ENCODE results near the gene DNMT1.
"Not testable (repeated sequence)": the region's sequence is repeated elsewhere in the genome, so short reads cannot be mapped to it uniquely, and the experiment has no call there.

Gene DNMT1

DNA sequence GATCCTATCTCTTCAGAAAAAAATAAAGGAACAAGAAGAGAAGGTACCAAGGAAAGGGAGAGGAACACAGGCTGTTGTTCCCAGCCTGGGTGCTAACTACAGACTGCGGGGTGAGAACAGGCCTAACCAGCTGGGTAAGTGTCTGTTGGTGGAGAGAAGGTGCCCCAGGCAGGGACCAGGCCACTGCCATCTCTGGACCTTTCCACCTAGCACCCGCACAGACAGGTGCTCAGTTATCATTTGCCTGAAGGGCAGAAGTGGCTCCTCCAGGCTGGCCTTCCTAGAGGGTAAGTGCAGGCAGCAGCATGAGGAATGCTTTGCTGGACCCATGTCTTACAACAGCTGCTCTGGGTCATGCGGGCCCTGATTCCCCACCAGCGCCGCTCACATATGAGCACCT is 10.1 kb downstream of the DNMT1 start:
- DNase-seq (ENCODE audit: low read depth in 2 of 2), result no peak

DNA sequence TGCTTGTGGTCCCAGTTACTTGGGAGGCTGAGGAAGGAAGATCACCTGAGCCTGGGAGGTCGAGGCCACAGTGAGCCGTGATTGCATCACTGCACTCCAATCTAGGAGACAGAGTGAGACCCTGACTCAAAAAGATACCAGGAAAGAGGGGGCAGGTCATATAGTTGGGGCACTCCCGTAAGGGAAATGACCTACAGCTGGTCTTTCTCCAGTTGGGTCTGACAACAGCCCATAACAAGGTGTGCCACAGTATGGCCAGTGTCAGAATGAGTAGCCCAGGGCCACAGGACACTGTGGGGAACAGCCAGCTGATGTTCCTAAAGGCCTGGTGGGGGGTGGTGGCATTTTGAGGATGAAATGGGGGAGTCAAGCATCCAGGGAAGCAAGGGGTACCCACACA is 10.8 kb downstream of the DNMT1 start:
- DNase-seq (ENCODE audit: low read depth in 2 of 2), result no peak

DNA sequence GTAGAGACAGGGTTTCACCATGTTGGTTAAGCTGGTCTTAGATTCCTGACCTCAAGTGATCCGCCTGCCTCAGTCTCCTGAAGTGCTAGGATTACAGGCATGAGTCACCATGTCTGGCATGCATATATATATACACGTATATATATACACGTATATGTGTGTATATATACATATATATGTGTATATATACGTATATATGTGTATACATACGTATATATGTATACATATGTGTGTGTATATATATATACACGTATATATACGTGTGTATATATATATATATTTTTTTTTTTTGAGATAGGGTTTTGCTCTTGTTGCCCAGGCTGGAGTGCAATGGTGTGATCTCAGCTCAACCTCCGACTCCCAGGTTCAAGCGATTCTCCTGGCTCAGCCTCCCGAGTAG is 11.9 kb downstream of the DNMT1 start:
- no peak for DNase-seq (ENCODE audit: low read depth in 2 of 2)

GRCh38 chr19:10182076-10182475 is 12.7 kb downstream of the DNMT1 start:
- no peak for DNase-seq (ENCODE audit: low read depth in 2 of 2)

- DNase-seq (ENCODE audit: low read depth in 2 of 2), result no peak
Measured at GRCh38 chr19:10180459-10180858, 14.3 kb downstream of the DNMT1 start.

DNA sequence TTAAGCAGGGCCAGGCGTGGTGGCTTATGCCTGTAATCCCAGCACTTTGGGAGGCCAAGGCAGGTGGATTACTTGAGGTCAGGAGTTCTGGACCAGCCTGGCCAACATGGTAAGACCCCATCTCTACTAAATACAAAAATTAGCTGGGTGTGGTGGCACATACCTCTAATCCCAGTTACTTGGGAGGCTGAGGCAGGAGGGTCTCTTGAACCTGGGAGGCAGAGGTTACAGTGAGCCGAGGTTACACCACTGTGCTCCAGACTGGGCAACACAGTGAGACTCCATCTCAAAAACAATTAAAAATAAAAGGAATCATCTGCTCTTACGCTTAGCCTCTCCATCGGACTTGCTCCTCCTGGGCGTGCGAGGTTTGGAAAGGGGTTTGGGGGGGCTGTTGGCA is 14.7 kb downstream of the DNMT1 start:
- not testable (repeated sequence) for DNase-seq (ENCODE audit: low read depth in 2 of 2)

DNA sequence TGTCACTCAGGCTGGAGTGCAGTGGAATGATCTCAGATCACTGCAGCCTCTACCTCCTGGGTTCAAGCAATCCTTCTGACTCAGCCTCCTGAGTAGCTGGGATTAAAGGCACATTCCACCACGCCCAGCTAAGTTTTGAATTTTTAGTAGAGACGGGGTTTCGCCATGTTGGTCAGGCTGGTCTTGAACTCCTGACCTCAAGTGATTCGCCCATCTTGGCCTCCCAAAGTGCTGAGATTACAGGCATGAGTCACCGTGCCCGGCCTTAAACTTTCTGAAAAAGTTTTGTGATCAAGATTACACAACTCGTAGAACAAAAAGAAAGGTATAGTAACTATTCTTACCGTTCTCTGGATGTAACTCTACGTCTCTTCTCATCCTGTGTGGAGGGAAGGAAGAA is 21.2 kb downstream of the DNMT1 start:
- DNase-seq (ENCODE audit: low read depth in 2 of 2), result no peak

GRCh38 chr19:10168386-10168948 is 26.3 kb downstream of the DNMT1 start:
- DNase-seq (ENCODE audit: low read depth in 2 of 2), result no peak

- no peak for DNase-seq (ENCODE audit: low read depth in 2 of 2)
Measured at GRCh38 chr19:10167459-10167858, 27.3 kb downstream of the DNMT1 start.

- not testable (repeated sequence) for DNase-seq (ENCODE audit: low read depth in 2 of 2)
Measured at GRCh38 chr19:10166501-10166900, 28.3 kb downstream of the DNMT1 start.

DNA sequence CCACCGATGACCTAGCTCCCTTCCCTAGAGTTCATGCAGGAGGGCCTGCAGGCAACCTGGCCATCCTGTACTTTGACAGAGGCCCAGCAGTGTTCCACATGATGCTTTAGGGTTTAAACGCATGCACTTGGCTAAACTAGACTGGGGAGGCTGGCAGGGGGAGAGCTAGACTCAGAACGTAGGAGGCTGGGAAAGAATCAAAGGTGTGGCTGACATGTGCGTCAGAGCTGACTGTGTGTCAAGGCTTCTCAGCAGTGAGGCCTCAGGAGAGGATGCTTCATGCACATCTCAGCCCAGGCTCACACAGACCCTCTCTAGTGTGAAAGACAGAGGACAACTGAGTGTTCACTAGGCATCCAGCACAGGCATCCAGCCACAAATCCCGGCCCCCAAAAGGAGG is 28.7 kb downstream of the DNMT1 start:
- no peak for DNase-seq (ENCODE audit: low read depth in 2 of 2)

GRCh38 chr19:10163536-10163935 is 31.2 kb downstream of the DNMT1 start:
- no peak for DNase-seq (ENCODE audit: low read depth in 2 of 2)

GRCh38 chr19:10159610-10160009 is 35.1 kb downstream of the DNMT1 start:
- no peak for DNase-seq (ENCODE audit: low read depth in 2 of 2)

GRCh38 chr19:10158485-10158884 is 36.3 kb downstream of the DNMT1 start:
- DNase-seq (ENCODE audit: low read depth in 2 of 2), result no peak

DNA sequence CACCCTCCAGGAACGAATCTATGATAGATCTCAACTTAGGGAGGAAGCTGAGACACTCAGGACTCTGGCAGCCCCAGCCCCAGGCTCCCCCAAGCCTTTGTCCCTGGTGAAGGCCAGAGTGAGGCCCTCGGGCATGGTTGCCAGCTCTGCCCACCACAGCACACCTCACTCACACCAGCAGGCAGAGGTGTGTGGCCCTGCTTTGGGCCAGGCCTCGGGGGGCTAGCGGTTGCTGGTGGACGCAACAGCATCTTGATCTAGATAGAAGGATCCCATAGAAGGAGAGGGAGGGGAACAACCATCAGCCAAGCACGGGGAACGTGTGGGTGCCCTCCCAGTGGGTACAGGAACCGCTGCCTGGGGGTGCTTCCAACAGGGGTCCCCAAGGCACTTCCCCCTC is 36.7 kb downstream of the DNMT1 start:
- no peak for DNase-seq (ENCODE audit: low read depth in 2 of 2)

DNA sequence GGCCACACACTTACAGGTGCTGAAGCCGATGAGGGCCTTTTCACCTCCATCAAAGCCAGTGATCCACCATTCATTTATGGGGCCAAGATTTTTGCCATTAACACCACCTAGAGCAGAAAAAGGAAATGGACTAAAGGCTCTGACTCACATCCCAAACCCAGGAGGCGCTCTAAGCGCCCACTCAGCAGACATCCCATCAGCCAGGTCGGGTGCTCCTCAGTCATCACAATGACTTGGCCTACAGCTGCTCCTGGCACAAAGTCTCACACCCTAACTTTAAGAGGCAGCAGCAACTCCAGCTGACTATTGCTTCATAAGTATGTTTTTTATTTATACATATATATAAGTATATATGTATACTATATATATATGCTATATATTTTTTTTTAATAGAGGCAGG is 38.9 kb downstream of the DNMT1 start:
- no peak for DNase-seq (ENCODE audit: low read depth in 2 of 2)

- DNase-seq (ENCODE audit: low read depth in 2 of 2), result no peak
Measured at GRCh38 chr19:10152100-10152499, 42.7 kb downstream of the DNMT1 start.

DNA sequence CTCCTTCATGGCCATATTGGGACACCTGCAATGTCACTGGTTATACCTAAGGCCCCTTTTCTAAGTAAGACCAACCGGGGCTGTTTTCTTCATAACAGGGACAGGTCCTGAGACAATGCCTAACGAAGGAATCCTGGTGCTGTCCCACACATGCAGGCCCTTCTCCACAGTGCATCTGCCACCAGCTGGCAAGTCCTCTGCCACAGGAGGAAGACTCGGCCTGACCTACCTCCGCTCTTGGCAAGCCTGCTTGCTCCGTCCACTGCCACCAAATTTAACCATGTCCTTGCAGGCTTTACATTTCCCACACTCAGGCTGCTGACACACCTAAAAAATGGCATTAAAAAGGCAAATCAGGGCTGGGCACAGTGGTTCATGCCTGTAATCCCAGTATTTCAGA is 43.2 kb downstream of the DNMT1 start:
- no peak for DNase-seq (ENCODE audit: low read depth in 2 of 2)

DNA sequence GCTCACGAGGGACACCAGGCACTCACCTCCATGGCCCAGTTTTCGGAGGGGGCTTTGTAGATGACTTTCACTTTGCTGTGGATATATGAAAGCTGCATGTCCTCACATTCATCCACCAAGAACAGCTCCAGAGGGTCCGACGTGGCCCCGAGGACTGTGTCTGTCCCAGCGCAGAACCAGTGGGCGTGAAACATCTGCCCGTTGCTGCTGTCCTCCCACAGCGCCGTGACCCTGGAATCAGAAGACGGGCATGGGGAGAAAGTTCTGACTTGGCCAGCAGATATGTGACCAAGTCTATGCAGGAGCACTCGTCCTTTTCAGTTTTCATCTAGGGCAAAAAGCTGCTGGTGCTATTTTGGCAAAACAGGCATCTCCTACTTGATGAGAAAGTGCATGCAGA is 45.3 kb downstream of the DNMT1 start:
- DNase-seq (ENCODE audit: low read depth in 2 of 2), result no peak

DNA sequence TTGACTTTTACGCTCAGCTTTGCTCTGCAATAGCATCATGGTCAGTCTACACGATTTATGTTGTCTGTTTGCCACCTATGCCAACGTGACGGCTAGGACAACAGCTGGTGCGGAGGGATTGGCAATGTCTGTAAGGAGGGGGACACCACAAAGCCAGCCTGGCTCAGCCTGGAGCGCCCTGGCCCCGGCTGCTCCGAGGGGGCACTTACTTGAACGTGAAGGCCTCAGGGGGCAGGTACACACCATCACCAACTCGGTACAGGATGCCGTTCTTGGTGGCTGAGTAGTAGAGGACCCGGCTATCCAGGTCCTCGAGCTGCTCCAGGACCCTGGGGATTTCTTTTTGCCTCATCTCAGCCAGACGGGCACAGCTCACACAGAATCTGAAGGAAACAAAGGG is 48.6 kb downstream of the DNMT1 start:
- no peak for DNase-seq (ENCODE audit: low read depth in 2 of 2)

DNA sequence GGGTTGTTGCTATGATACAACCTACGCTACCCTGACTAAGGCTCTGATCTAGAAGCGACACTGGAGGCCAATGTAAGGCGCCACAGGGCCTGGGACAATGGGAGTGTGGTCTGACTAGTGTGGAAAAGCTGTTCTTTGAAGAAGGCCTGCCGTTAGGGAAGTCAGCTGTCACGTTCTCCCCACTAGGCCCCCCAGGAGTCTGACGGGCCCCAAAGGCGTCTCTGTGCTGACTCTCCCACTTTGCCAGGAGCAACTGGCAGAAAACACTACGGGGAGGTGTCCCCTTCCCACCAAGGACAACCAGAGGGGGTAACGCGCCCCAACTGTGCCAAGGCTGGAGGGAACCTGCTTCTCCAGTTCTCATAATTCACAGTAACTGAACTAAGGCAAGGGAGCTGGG is 49.7 kb downstream of the DNMT1 start:
- no peak for DNase-seq (ENCODE audit: low read depth in 2 of 2)

DNA sequence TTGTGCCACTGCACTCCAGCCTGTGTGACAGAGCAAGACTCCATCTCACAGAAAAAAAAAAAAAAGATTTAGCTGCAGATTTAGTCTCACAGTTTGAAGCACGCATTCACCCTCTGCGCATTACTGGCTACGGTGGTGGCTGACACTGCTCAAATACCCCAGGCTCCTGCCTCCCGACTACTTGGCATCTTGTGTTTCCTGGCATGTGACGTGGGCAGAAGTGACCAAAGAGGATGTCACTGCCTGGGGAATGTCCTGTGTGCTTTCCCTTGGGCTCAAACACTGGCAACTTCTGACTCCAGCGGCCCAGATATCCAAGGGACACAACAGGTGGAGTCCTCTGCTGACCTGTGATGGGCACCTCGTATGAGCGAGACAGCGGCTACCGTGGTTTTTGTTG is 50.4 kb downstream of the DNMT1 start:
- DNase-seq (ENCODE audit: low read depth in 2 of 2), result no peak

DNA sequence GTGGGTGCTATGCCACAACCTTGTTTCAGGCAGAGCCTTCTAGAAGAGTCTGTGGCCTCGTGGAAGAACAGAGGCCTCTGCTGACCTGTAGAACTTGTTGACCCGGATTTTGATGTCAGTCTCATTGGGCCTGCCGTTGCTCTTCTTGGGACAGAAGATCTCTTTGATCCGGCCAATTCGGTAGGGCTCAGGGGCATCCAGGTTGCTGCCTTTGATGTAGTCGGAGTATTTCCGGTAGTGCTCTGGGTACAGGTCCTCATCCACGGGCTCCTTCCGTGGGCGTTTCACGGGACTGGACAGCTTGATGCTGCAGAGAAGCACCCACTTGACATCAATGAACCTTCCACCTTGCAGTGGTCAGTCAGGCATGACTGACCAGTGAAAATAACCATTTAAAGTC is 51.1 kb downstream of the DNMT1 start:
- no peak for DNase-seq (ENCODE audit: low read depth in 2 of 2)

DNA sequence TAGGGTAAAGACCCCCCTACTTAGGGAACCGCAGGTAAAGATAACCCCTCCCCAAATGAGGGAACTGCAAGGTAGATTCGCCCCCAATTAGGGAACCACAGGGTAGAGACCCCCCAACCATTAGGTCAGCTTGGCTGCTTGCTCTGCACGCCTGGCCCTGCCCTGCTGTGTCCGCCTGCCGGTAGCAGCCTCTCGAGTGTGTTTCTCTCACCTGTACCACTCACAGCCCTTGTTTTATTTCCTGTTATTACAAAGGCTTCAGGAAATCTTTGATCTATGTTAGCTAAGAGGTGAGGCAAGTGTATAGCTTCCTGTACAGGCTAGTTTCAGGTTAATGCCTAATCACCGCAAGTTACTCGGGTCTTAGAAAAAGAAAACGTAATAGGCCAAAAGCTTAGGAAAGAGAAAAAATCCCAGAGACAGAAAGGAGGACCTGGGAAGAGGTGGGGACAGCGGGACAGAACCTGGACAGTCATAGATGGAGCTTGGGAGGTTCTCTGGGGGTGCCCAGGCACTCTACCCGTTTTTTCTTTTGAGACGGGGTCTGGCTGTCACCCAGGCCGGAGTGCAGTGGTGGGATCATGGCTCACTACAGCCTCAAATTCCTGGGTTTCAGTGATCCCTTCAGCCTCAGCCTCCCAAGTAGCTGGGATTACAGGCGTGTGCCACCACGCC is 51.9 kb downstream of the DNMT1 start:
- DNase-seq (ENCODE audit: low read depth in 2 of 2), result no peak

All from stimulated activated CD8-positive, alpha-beta memory T cell treated with anti-CD3 and anti-CD28 coated beads, Interleukin-15, amount 100 ng/mL, for 4 hours (primary cell).